Measurements from ENCODE around the gene PLPP7. TPM values are rescaled to one million over a fixed set of nuclear protein-coding genes. Genes with fewer than 3 reads are reported as not detected.

The PLPP7 gene
- polyA plus RNA-seq, 1 donor (not counting 4 experiments of a cell fraction or from before 2014, with no cell fraction given) = not detected

DNA sequence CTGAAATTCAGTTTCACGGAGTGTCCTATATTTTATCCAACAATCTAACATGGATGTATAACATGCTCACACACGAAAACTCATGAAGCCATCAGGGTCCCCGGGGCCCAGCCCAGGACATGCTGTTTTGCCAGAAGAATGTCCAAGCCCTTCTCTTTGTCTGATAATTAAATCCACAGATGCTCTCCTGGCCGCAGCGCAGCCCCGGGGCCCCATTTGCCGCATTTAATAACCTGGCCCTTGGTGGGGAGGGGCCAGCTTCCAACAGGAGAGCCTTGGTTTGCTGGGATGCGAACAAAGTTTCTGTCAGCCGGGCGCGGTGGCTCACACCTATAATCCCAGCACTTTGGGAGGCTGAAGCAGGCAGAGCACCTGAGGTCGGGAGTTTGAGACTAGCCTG is 30.0 kb downstream of the PLPP7 start:
- Histone ChIP-seq H2AFZ (ENCODE audit: control insufficient read depth, low read length) (no peak overlapping the region), H3K9ac (ENCODE audit: control insufficient read depth, extremely low read depth, insufficient read depth, low read length) (no peak overlapping the region)
- no peak for TF ChIP-seq EZH2 (IDR thresholded peaks at IDR 0.05; ENCODE audit: low read length)
- TF ChIP-seq, protein P1, sequence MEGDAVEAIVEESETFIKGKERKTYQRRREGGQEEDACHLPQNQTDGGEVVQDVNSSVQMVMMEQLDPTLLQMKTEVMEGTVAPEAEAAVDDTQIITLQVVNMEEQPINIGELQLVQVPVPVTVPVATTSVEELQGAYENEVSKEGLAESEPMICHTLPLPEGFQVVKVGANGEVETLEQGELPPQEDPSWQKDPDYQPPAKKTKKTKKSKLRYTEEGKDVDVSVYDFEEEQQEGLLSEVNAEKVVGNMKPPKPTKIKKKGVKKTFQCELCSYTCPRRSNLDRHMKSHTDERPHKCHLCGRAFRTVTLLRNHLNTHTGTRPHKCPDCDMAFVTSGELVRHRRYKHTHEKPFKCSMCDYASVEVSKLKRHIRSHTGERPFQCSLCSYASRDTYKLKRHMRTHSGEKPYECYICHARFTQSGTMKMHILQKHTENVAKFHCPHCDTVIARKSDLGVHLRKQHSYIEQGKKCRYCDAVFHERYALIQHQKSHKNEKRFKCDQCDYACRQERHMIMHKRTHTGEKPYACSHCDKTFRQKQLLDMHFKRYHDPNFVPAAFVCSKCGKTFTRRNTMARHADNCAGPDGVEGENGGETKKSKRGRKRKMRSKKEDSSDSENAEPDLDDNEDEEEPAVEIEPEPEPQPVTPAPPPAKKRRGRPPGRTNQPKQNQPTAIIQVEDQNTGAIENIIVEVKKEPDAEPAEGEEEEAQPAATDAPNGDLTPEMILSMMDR (optimal IDR thresholded peaks at IDR 0.05 in 1 of 3, IDR thresholded peaks at IDR 0.05 in 1 of 3, conservative IDR thresholded peaks at IDR 0.05 in 1 of 3; ENCODE audit: extremely low read depth in 1 of 3, insufficient read depth in 2 of 3, low read length in 3 of 3) = no peak

DNA sequence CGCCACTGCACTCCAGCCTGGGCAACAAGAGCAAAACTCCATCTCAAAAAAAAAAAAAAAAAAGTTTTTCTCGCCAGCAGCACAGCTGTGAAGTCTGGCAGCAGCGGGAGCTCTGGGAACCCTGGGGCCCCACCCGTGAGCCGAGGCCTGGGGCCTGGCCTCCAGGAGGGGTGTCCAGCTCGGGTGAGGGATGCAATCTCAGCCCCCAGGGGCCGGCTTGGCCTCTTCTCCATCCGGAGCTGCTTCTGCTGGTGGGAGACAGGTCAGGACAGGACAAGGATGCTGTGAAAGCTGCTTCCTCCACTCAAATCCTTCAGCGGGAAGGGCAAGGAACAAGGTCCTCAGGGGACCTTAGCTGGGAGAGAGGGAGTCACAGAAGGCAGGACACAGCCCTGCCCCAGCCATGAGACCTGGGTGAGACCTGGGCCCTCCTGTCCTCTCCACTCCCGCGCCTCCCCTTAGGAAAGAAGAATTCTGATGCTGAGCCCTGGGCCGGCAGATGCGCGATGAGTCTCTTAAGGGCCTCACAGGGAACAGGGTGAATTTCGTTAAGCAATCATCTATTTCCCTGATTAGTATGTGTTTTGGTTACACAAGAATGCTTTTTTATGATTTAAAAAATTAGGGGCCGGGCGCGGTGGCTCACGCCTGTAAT is 30.6 kb downstream of the PLPP7 start:
- H2AFZ ChIP-seq (ENCODE audit: control insufficient read depth, low read length) = no peak overlapping the region
- H3K27ac ChIP-seq (ENCODE audit: control insufficient read depth, insufficient read depth, low read length) = no peak overlapping the region
- no peaks in the 10 kb centered on the region for H4K20me1 ChIP-seq (ENCODE audit: control insufficient read depth, extremely low read depth, insufficient read depth, low read length)
- H3K79me2 ChIP-seq (ENCODE audit: control insufficient read depth, insufficient read depth, low read length) = no peaks in the 10 kb centered on the region
- H3K4me3 ChIP-seq (ENCODE audit: control insufficient read depth in 2 of 3, extremely low read depth in 1 of 3, insufficient read depth in 2 of 3, low read depth in 1 of 3, low read length in 3 of 3) = no peak overlapping the region
- no peaks in the 10 kb centered on the region for H3K9me1 ChIP-seq (ENCODE audit: control insufficient read depth, extremely low read depth, insufficient read depth, low read length)
- H3K4me2 ChIP-seq (ENCODE audit: control insufficient read depth, extremely low read depth, insufficient read depth, low read depth, low read length) = no peak overlapping the region
- no peak overlapping the region for H3K9ac ChIP-seq (ENCODE audit: control insufficient read depth, extremely low read depth, insufficient read depth, low read length)
- DNase-seq (ENCODE audit: low read depth, low spot score) (no peak), FAIRE-seq (no peak)
- dilution Hi-C loops (cut with MboI; ENCODE audit: extremely low pct_ligation_motif_present, low sequenced_read_pairs) = no loop called here
- H3K36me3 ChIP-seq (ENCODE audit: control insufficient read depth in 2 of 2, extremely low read depth in 1 of 2, insufficient read depth in 2 of 2, low read length in 2 of 2) = no peaks in the 10 kb centered on the region
- TF ChIP-seq, protein P1 (optimal IDR thresholded peaks at IDR 0.05 in 1 of 3, IDR thresholded peaks at IDR 0.05 in 1 of 3, conservative IDR thresholded peaks at IDR 0.05 in 1 of 3; ENCODE audit: extremely low read depth in 1 of 3, insufficient read depth in 2 of 3, low read length in 3 of 3) = no peak
- no peak for TF ChIP-seq EZH2 (IDR thresholded peaks at IDR 0.05; ENCODE audit: low read length)
- no peaks in the 10 kb centered on the region for H3K9me3 ChIP-seq (ENCODE audit: control insufficient read depth, low read depth, low read length)
- H3K4me1 ChIP-seq (ENCODE audit: control insufficient read depth, extremely low read depth, insufficient read depth, low read length) = no peaks in the 10 kb centered on the region
- no peaks in the 10 kb centered on the region for H3K27me3 ChIP-seq (ENCODE audit: control insufficient read depth, extremely low read depth, insufficient read depth, low read length)

More for the DNA sequence above, 30.0 kb downstream of the PLPP7 start:
- Histone ChIP-seq H3K27me3 (ENCODE audit: control insufficient read depth, extremely low read depth, insufficient read depth, low read length) (peaks cover 3% of the 10 kb centered on the region), H3K4me2 (ENCODE audit: control insufficient read depth, extremely low read depth, insufficient read depth, low read depth, low read length) (no peak overlapping the region), H3K79me2 (ENCODE audit: control insufficient read depth, insufficient read depth, low read length) (no peaks in the 10 kb centered on the region), H3K4me3 (ENCODE audit: control insufficient read depth in 2 of 3, extremely low read depth in 1 of 3, insufficient read depth in 2 of 3, low read depth in 1 of 3, low read length in 3 of 3) (no peak overlapping the region), H3K9me3 (ENCODE audit: control insufficient read depth, low read depth, low read length) (no peaks in the 10 kb centered on the region), H3K27ac (ENCODE audit: control insufficient read depth, insufficient read depth, low read length) (no peak overlapping the region), H3K36me3 (ENCODE audit: control insufficient read depth in 2 of 2, extremely low read depth in 1 of 2, insufficient read depth in 2 of 2, low read length in 2 of 2) (no peaks in the 10 kb centered on the region), H4K20me1 (ENCODE audit: control insufficient read depth, extremely low read depth, insufficient read depth, low read length) (no peaks in the 10 kb centered on the region), H3K9me1 (ENCODE audit: control insufficient read depth, extremely low read depth, insufficient read depth, low read length) (no peaks in the 10 kb centered on the region), H3K4me1 (ENCODE audit: control insufficient read depth, extremely low read depth, insufficient read depth, low read length) (no peaks in the 10 kb centered on the region)
- dilution Hi-C loops (cut with MboI; ENCODE audit: extremely low pct_ligation_motif_present, low sequenced_read_pairs) = no loop called here
- FAIRE-seq (no peak), DNase-seq (ENCODE audit: low read depth, low spot score) (no peak)

All from keratinocyte (primary cell).